WTC11 (cell line): ENCODE results near the gene KCNG4.

Source experiments
- ATF2 ChIP-seq: sonication (generic); formaldehyde crosslinking; IDR thresholded peaks from 2 replicates; pipeline ENCODE4 v1.8.1; 2022; ENCODE audit warnings: low read depth, missing genetic modification reagents, borderline replicate concordance
- CREM ChIP-seq: sonication (generic); formaldehyde crosslinking; IDR thresholded peaks from 2 replicates; pipeline ENCODE4 v1.8.1; 2022; ENCODE audit warnings: mild to moderate bottlenecking, missing genetic modification reagents, moderate library complexity
- CTCF ChIP-seq: fragments of 200-600 bp; IDR thresholded peaks from 2 replicates; pipeline ENCODE4 v1.8.0; 2022; ENCODE audit warnings: antibody characterized with exemption
- TEAD4 ChIP-seq: sonication (generic); formaldehyde crosslinking; IDR thresholded peaks from 2 replicates; pipeline ENCODE4 v1.8.0; 2022; ENCODE audit warnings: mild to moderate bottlenecking, missing genetic modification reagents
- ZBTB43 ChIP-seq: sonication (generic); formaldehyde crosslinking; IDR thresholded peaks from 2 replicates; pipeline ENCODE4 v1.8.1; 2023; ENCODE audit warnings: mild to moderate bottlenecking, missing genetic modification reagents
- ZNF232 ChIP-seq: sonication (generic); formaldehyde crosslinking; IDR thresholded peaks from 2 replicates; pipeline ENCODE4 v1.8.0; 2022; ENCODE audit warnings: mild to moderate bottlenecking, missing genetic modification reagents
- ZSCAN18 ChIP-seq: fragments of 250-450 bp; sonication (Bioruptor Pico); IDR thresholded peaks from 2 replicates; pipeline ENCODE4 v2.1.2; 2022; ENCODE audit warnings: mild to moderate bottlenecking, moderate library complexity
- TF ChIP-seq, protein P1 (sequence below): sonication (generic); formaldehyde crosslinking; IDR thresholded peaks from 2 replicates; pipeline ENCODE4 v1.8.1; 2023; ENCODE audit warnings: mild to moderate bottlenecking, moderate library complexity, missing genetic modification reagents

DNA sequence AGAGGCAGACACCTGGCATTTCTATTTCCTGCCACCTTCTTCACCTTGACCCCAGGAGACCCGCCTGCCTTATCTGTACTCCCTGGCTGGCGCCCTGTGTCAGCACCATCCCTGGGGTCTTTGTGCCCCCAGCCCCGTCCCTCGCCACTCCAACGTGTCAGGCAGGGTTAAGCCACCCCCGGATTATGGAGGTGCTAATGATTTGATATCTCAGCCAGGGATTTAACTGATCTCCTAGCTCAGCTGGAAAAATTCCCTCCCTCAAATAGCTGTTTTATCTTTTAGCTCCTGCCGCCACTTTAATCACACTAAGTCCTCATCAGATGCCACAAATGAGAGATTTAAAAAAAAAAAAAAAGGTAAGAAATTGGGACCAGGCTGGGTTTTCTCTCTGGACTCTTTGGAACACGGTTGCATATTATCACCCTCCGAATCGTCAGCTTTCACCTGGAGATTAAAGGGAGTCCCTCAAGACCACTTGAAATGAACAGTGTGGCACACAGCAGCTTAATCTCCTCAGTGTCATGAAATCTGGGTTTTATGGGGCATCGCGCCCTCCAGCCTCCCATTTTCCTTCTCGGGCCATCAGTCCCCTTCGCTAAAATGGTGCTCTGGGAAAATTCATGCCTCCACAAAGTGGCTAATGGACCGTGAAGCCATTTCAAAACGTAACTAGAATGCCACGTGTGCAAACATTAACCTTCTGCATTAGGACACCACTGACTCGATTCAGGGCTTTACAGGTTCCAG lies 28.7 kb upstream of the KCNG4 start:
- TF ChIP-seq CREM (CRISPR knock-in tag) (no peak), ATF2 (CRISPR knock-in tag) (no peak), ZNF232 (CRISPR knock-in tag) (no peak), CTCF (no peak), ZSCAN18 (no peak), TEAD4 (CRISPR knock-in tag) (no peak), ZBTB43 (CRISPR knock-in tag) (no peak)
- TF ChIP-seq, protein P1, sequence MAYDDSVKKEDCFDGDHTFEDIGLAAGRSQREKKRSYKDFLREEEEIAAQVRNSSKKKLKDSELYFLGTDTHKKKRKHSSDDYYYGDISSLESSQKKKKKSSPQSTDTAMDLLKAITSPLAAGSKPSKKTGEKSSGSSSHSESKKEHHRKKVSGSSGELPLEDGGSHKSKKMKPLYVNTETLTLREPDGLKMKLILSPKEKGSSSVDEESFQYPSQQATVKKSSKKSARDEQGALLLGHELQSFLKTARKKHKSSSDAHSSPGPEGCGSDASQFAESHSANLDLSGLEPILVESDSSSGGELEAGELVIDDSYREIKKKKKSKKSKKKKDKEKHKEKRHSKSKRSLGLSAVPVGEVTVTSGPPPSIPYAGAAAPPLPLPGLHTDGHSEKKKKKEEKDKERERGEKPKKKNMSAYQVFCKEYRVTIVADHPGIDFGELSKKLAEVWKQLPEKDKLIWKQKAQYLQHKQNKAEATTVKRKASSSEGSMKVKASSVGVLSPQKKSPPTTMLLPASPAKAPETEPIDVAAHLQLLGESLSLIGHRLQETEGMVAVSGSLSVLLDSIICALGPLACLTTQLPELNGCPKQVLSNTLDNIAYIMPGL, result no peak
